SK-N-SH treated with all-trans-retinoic acid at 6 μM for 48 hours (cell line): ENCODE measurements around the gene TTC12.

Experiments used
- ATAC-seq: fragments of 200-7000 bp; cut with Tn5 transposase; 3 replicates; pipeline ENCODE4 v1.9.1; 2020; ENCODE audit warnings: mild to moderate bottlenecking, moderate library complexity
- ARNTL ChIP-seq: fragments of 450-650 bp; formaldehyde crosslinking; IDR thresholded peaks from 2 replicates; pipeline ENCODE4 v1.5.0; 2020; ENCODE audit warnings: low read depth, mild to moderate bottlenecking, moderate library complexity, borderline replicate concordance
- BACH2 ChIP-seq: fragments of 250-450 bp; sonication (Bioruptor Pico); IDR thresholded peaks from 2 replicates; pipeline ENCODE4 v1.9.0; 2021; ENCODE audit warnings: mild to moderate bottlenecking, borderline replicate concordance
- CREB5 ChIP-seq: fragments of 250-450 bp; sonication (Bioruptor Pico); IDR thresholded peaks from 2 replicates; pipeline ENCODE4 v1.5.1; 2020; ENCODE audit warnings: low read depth, mild to moderate bottlenecking, moderate library complexity
- CSDC2 ChIP-seq: fragments of 250-450 bp; sonication (Bioruptor Pico); IDR thresholded peaks from 2 replicates; pipeline ENCODE4 v1.5.0; 2020; ENCODE audit warnings: mild to moderate bottlenecking, moderate library complexity
- CSRNP3 ChIP-seq: fragments of 250-450 bp; sonication (Bioruptor Pico); IDR thresholded peaks from 2 replicates; pipeline ENCODE4 v1.5.1; 2021; ENCODE audit warnings: mild to moderate bottlenecking, moderate library complexity
- ESRRG ChIP-seq: fragments of 250-450 bp; sonication (Bioruptor Pico); IDR thresholded peaks from 2 replicates; pipeline ENCODE4 v1.6.1; 2021; ENCODE audit warnings: mild to moderate bottlenecking
- GLIS3 ChIP-seq: fragments of 250-450 bp; sonication (Bioruptor Pico); IDR thresholded peaks from 2 replicates; pipeline ENCODE4 v1.5.0; 2020; ENCODE audit warnings: mild to moderate bottlenecking, moderate library complexity
- ISL1 ChIP-seq: fragments of 250-450 bp; sonication (Bioruptor Pico); IDR thresholded peaks from 2 replicates; pipeline ENCODE4 v2.1.2; 2022; ENCODE audit warnings: mild to moderate bottlenecking, moderate library complexity
- OSR1 ChIP-seq: fragments of 250-450 bp; sonication (Bioruptor Pico); IDR thresholded peaks from 2 replicates; pipeline ENCODE4 v1.8.0; 2022; ENCODE audit warnings: moderate library complexity, mild to moderate bottlenecking, inconsistent platforms
- PATZ1 ChIP-seq: fragments of 250-450 bp; sonication (Bioruptor Pico); IDR thresholded peaks from 2 replicates; pipeline ENCODE4 v1.8.0; 2020; ENCODE audit warnings: mild to moderate bottlenecking, moderate library complexity, borderline replicate concordance
- POU6F1 ChIP-seq: fragments of 250-450 bp; sonication (Bioruptor Pico); IDR thresholded peaks from 2 replicates; pipeline ENCODE4 v1.8.0; 2021; ENCODE audit warnings: low read depth, mild to moderate bottlenecking, moderate library complexity, borderline replicate concordance
- PPARA ChIP-seq: fragments of 250-450 bp; sonication (Bioruptor Pico); IDR thresholded peaks from 2 replicates; pipeline ENCODE4 v1.5.0; 2020; ENCODE audit warnings: mild to moderate bottlenecking, borderline replicate concordance
- RARB ChIP-seq: fragments of 250-450 bp; sonication (Bioruptor Pico); IDR thresholded peaks from 2 replicates; pipeline ENCODE4 v1.8.0; 2021; ENCODE audit warnings: mild to moderate bottlenecking, moderate library complexity
- SNAI2 ChIP-seq: fragments of 250-450 bp; sonication (Bioruptor Pico); IDR thresholded peaks from 2 replicates; pipeline ENCODE4 v1.5.0; 2020; ENCODE audit warnings: mild to moderate bottlenecking, moderate library complexity
- TOX ChIP-seq: fragments of 250-450 bp; sonication (Bioruptor Pico); IDR thresholded peaks from 2 replicates; pipeline ENCODE4 v1.8.0; 2021; ENCODE audit warnings: mild to moderate bottlenecking, moderate library complexity, borderline replicate concordance
- TSHZ2 ChIP-seq: fragments of 250-450 bp; sonication (Bioruptor Pico); IDR thresholded peaks from 2 replicates; pipeline ENCODE4 v1.5.0; 2020; ENCODE audit warnings: mild to moderate bottlenecking, moderate library complexity
- ZC3H10 ChIP-seq: fragments of 250-450 bp; sonication (Bioruptor Pico); IDR thresholded peaks from 2 replicates; pipeline ENCODE4 v1.5.1; 2021; ENCODE audit warnings: mild to moderate bottlenecking, moderate library complexity
- ZFP3 ChIP-seq: fragments of 250-450 bp; sonication (Bioruptor Pico); IDR thresholded peaks from 2 replicates; pipeline ENCODE4 v1.5.0; 2020; ENCODE audit warnings: mild to moderate bottlenecking, moderate library complexity
- ZFP30 ChIP-seq: fragments of 450-650 bp; formaldehyde crosslinking; IDR thresholded peaks from 2 replicates; pipeline ENCODE4 v1.5.0; 2022; ENCODE audit warnings: mild to moderate bottlenecking, moderate library complexity
- ZNF565 ChIP-seq: fragments of 450-650 bp; formaldehyde crosslinking; conservative IDR thresholded peaks from 2 replicates; pipeline ENCODE4 v1.5.0; 2020; ENCODE audit warnings: low read depth, mild to moderate bottlenecking, moderate library complexity
- ZNF70 ChIP-seq: fragments of 450-650 bp; formaldehyde crosslinking; IDR thresholded peaks from 2 replicates; pipeline ENCODE4 v1.5.0; 2020; ENCODE audit warnings: mild to moderate bottlenecking, moderate library complexity
- ZNF8 ChIP-seq: fragments of 450-650 bp; formaldehyde crosslinking; IDR thresholded peaks from 2 replicates; pipeline ENCODE4 v1.5.0; 2020; ENCODE audit warnings: mild to moderate bottlenecking, moderate library complexity

The TTC12 gene

GRCh38 chr11:113350336-113351067, 36.1 kb downstream of the TTC12 start:
- ATAC-seq: no peak
- TF ChIP-seq TSHZ2 (CRISPR knock-in tag) (no peak), GLIS3 (CRISPR knock-in tag) (no peak), BACH2 (CRISPR knock-in tag) (no peak), PPARA (no peak), POU6F1 (CRISPR knock-in tag) (no peak), ZNF70 (no peak), CSRNP3 (CRISPR knock-in tag) (no peak), ZNF565 (CRISPR knock-in tag) (no peak), ZNF8 (no peak), TOX (CRISPR knock-in tag) (no peak)
- TF ChIP-seq, all 23 proteins: peak for 0

- no peak for TF ChIP-seq ZNF565 (CRISPR knock-in tag)
- TF ChIP-seq SNAI2 (CRISPR knock-in tag): no peak
- no peak for TF ChIP-seq PPARA
- no peak for TF ChIP-seq OSR1 (CRISPR knock-in tag)
- TF ChIP-seq ZC3H10 (CRISPR knock-in tag): no peak
- no peak for TF ChIP-seq GLIS3 (CRISPR knock-in tag)
- no peak for TF ChIP-seq ZFP30
- TF ChIP-seq ARNTL (CRISPR knock-in tag): no peak
- no peak for TF ChIP-seq ISL1 (CRISPR knock-in tag)
- TF ChIP-seq CREB5 (CRISPR knock-in tag): no peak
- no peak for TF ChIP-seq CSDC2
- ATAC-seq: no peak
Observed at GRCh38 chr11:113351068-113351450, 36.7 kb downstream of the TTC12 start.

- ATAC-seq: no peak
- no peak for TF ChIP-seq ZFP3
- no peak for TF ChIP-seq BACH2 (CRISPR knock-in tag)
- no peak for TF ChIP-seq ZFP30
- no peak for TF ChIP-seq RARB
- TF ChIP-seq ESRRG: no peak
- TF ChIP-seq ZC3H10 (CRISPR knock-in tag): no peak
- no peak for TF ChIP-seq ZNF8
- TF ChIP-seq TOX (CRISPR knock-in tag): no peak
- no peak for TF ChIP-seq ZNF565 (CRISPR knock-in tag)
- no peak for TF ChIP-seq CSDC2
- TF ChIP-seq SNAI2 (CRISPR knock-in tag): no peak
- TF ChIP-seq PATZ1: no peak
- TF ChIP-seq ISL1 (CRISPR knock-in tag): no peak
- TF ChIP-seq OSR1 (CRISPR knock-in tag): no peak
- TF ChIP-seq PPARA: no peak
- TF ChIP-seq TSHZ2 (CRISPR knock-in tag): no peak
- TF ChIP-seq ZNF70: no peak
- TF ChIP-seq CSRNP3 (CRISPR knock-in tag): no peak
Observed at GRCh38 chr11:113351480-113351879, 37.1 kb downstream of the TTC12 start.
